Loucy (cell line): ENCODE results near the gene TBC1D22A.

Source experiments
- H2AFZ ChIP-seq: fragments of 200-600 bp; sonication (generic); 2 replicates; pipeline ENCODE4 v1.6.0; 2016; ENCODE audit warnings: antibody characterized with exemption, mild to moderate bottlenecking, low read length, moderate library complexity
- H3F3A ChIP-seq: fragments of 200-600 bp; 2 replicates; pipeline ENCODE4 v1.6.0; 2016; ENCODE audit warnings: antibody characterized with exemption, low read depth, mild to moderate bottlenecking
- H3K27me3 ChIP-seq: fragments of 200-600 bp; sonication (generic); 2 replicates; pipeline ENCODE4 v1.6.1; 2014; ENCODE audit warnings: low read length, mild to moderate bottlenecking; ENCODE audit not compliant: insufficient read depth, poor library complexity, severe bottlenecking
- H3K36me3 ChIP-seq: fragments of 200-600 bp; sonication (generic); 2 replicates; pipeline ENCODE4 v1.6.1; 2016; ENCODE audit warnings: low read length; ENCODE audit not compliant: insufficient read depth
- H3K4me1 ChIP-seq: fragments of 200-600 bp; sonication (generic); 2 replicates; pipeline ENCODE4 v1.5.1; 2014; ENCODE audit warnings: low read length, mild to moderate bottlenecking; ENCODE audit not compliant: insufficient read depth, poor library complexity, severe bottlenecking
- H3K4me2 ChIP-seq: fragments of 200-600 bp; sonication (generic); 2 replicates; pipeline ENCODE4 v1.6.0; 2014; ENCODE audit warnings: antibody characterized with exemption, low read length, low read depth, mild to moderate bottlenecking; ENCODE audit not compliant: poor library complexity, severe bottlenecking
- H3K4me3 ChIP-seq: fragments of 200-600 bp; sonication (generic); 2 replicates; pipeline ENCODE4 v1.5.1; 2014; ENCODE audit warnings: low read length, mild to moderate bottlenecking, mixed read lengths; ENCODE audit not compliant: poor library complexity, severe bottlenecking
- H3K79me2 ChIP-seq: fragments of 200-600 bp; sonication (generic); 2 replicates; pipeline ENCODE4 v1.6.1; 2014; ENCODE audit warnings: low read length; ENCODE audit not compliant: insufficient read depth
- H3K9ac ChIP-seq: fragments of 200-600 bp; sonication (generic); 2 replicates; pipeline ENCODE4 v1.6.0; 2014; ENCODE audit warnings: mild to moderate bottlenecking, low read depth, low read length, moderate library complexity; ENCODE audit not compliant: poor library complexity, severe bottlenecking
- H3K9me2 ChIP-seq: fragments of 200-600 bp; sonication (generic); replicated peaks from 2 replicates; pipeline ENCODE4 v1.6.1; 2016; ENCODE audit warnings: low read depth, low read length, mixed read lengths
- H3K9me3 ChIP-seq: fragments of 200-600 bp; sonication (generic); 2 replicates; pipeline ENCODE4 v1.6.1; 2014; ENCODE audit warnings: mild to moderate bottlenecking, antibody characterized with exemption, low read length, low read depth; ENCODE audit not compliant: insufficient read depth
- H4K20me1 ChIP-seq: fragments of 200-600 bp; sonication (generic); 2 replicates; pipeline ENCODE4 v1.6.0; 2014; ENCODE audit warnings: antibody characterized with exemption, low read length, mild to moderate bottlenecking; ENCODE audit not compliant: insufficient read depth, poor library complexity, severe bottlenecking
- EZH2phosphoT487 ChIP-seq: fragments of 200-600 bp; IDR thresholded peaks from 2 replicates; pipeline ENCODE4 v1.6.1; 2018; ENCODE audit warnings: antibody characterized with exemption, mild to moderate bottlenecking, moderate library complexity, borderline replicate concordance
- TF ChIP-seq, protein P1 (sequence below): fragments of 200-600 bp; sonication (generic); conservative IDR thresholded peaks from 2 replicates; pipeline ENCODE4 v1.5.1; 2014; ENCODE audit warnings: mild to moderate bottlenecking, antibody characterized with exemption, low read length

The TBC1D22A gene

DNA sequence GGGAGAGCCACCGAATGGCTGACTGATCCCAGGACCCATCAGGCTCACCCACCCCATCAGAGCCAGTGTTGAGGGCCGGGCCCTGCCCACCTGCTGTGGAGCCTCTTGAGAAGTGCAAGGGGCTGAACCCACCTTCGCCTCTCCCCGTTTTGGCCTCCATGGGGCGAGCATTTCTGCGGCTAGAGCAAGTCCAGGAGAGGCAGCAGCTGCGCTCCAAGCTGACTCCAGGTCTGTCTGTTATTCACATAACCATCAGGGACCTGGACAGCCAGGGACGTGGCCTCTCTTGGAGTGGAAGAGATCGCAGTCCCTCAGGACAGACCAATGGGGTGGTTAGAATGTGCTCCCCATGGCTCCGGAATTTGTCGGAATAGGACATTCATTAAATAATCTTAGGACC is 231.8 kb downstream of the TBC1D22A start:
- H3K36me3 ChIP-seq = peaks cover 19% of the 10 kb centered on the region; the same call in 1 of the 2 replicates

GRCh38 chr22:46994983-46995382 is 232.5 kb downstream of the TBC1D22A start:
- H4K20me1 ChIP-seq = no peaks in the 10 kb centered on the region
- H2AFZ ChIP-seq = no peak overlapping the region

More for the DNA sequence above, 231.8 kb downstream of the TBC1D22A start:
- H3K9me2 ChIP-seq = no peaks in the 10 kb centered on the region
- H3K4me3 ChIP-seq = no peak overlapping the region
- no peaks in the 10 kb centered on the region for H3F3A ChIP-seq
- no peaks in the 10 kb centered on the region for H3K27me3 ChIP-seq
- H3K79me2 ChIP-seq = no peaks in the 10 kb centered on the region
- no peak overlapping the region for H3K9ac ChIP-seq
- H3K4me1 ChIP-seq = peaks cover 4% of the 10 kb centered on the region
- no peaks in the 10 kb centered on the region for H4K20me1 ChIP-seq
- no peak overlapping the region for H2AFZ ChIP-seq
- no peak overlapping the region for H3K4me2 ChIP-seq
- TF ChIP-seq EZH2phosphoT487 = no peak
- TF ChIP-seq, protein P1, sequence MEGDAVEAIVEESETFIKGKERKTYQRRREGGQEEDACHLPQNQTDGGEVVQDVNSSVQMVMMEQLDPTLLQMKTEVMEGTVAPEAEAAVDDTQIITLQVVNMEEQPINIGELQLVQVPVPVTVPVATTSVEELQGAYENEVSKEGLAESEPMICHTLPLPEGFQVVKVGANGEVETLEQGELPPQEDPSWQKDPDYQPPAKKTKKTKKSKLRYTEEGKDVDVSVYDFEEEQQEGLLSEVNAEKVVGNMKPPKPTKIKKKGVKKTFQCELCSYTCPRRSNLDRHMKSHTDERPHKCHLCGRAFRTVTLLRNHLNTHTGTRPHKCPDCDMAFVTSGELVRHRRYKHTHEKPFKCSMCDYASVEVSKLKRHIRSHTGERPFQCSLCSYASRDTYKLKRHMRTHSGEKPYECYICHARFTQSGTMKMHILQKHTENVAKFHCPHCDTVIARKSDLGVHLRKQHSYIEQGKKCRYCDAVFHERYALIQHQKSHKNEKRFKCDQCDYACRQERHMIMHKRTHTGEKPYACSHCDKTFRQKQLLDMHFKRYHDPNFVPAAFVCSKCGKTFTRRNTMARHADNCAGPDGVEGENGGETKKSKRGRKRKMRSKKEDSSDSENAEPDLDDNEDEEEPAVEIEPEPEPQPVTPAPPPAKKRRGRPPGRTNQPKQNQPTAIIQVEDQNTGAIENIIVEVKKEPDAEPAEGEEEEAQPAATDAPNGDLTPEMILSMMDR = no peak
- no peaks in the 10 kb centered on the region for H3K9me3 ChIP-seq

GRCh38 chr22:46995501-46996360 is 233.3 kb downstream of the TBC1D22A start:
- Histone ChIP-seq H3K4me2 (no peak overlapping the region), H3K36me3 (peaks cover 16% of the 10 kb centered on the region; the same call in 1 of the 2 replicates), H3K79me2 (no peaks in the 10 kb centered on the region), H3K27me3 (no peaks in the 10 kb centered on the region), H2AFZ (no peak overlapping the region), H3K4me1 (peaks cover 4% of the 10 kb centered on the region), H3K9ac (no peak overlapping the region), H3F3A (no peaks in the 10 kb centered on the region), H3K9me2 (no peaks in the 10 kb centered on the region), H3K4me3 (no peak overlapping the region), H3K9me3 (no peaks in the 10 kb centered on the region), H4K20me1 (no peaks in the 10 kb centered on the region)
- TF ChIP-seq, protein P1 = no peak
- TF ChIP-seq EZH2phosphoT487 = no peak

More at GRCh38 chr22:46994983-46995382, 232.5 kb downstream of the TBC1D22A start:
- H3K4me3 ChIP-seq = no peak overlapping the region
- no peaks in the 10 kb centered on the region for H3K9me3 ChIP-seq
- H3K36me3 ChIP-seq = peaks cover 19% of the 10 kb centered on the region; the same call in 1 of the 2 replicates
- no peak overlapping the region for H3K4me2 ChIP-seq
- no peaks in the 10 kb centered on the region for H3K9me2 ChIP-seq
- no peaks in the 10 kb centered on the region for H3F3A ChIP-seq
- no peak overlapping the region for H3K9ac ChIP-seq
- H3K27me3 ChIP-seq = no peaks in the 10 kb centered on the region
- H3K4me1 ChIP-seq = peaks cover 4% of the 10 kb centered on the region
- no peak for TF ChIP-seq EZH2phosphoT487
- TF ChIP-seq, protein P1 = no peak
- H3K79me2 ChIP-seq = no peaks in the 10 kb centered on the region
